ENCODE measurements around the gene SEC16B. TPM values are rescaled to one million over a fixed set of nuclear protein-coding genes. Genes with fewer than 3 reads are reported as not detected.

SEC16B gene
- total and polyA plus RNA-seq, 8 donors = 2.8 to 16.9 (median 4.3) TPM

- Histone ChIP-seq H3K4me1 (no peaks in the 10 kb centered on the region), H3K27me3 (no peaks in the 10 kb centered on the region), H3K36me3 (peaks cover 0 to 36% (median 0%) of the 10 kb centered on the region in 3 donors), H3K9me3 (no peaks in the 10 kb centered on the region), H3K4me3 (no peak overlapping the region), H3K27ac (no peak overlapping the region)
- no peak for TF ChIP-seq CTCF (IDR thresholded peaks at IDR 0.05)
- ATAC-seq = no peak
- no peak for DNase-seq
- intact Hi-C loops (cut with DNase I) = no loop called here
- no peak for FAIRE-seq
- 88 to 89% methylated on average over 1 of the region's 1 CpG for whole genome bisulfite sequencing, 2 donors
Observed at GRCh38 chr1:177933881-177934280, 36.0 kb downstream of the SEC16B start.

- Histone ChIP-seq H3K27me3 (no peaks in the 10 kb centered on the region), H3K4me1 (no peaks in the 10 kb centered on the region), H3K27ac (no peak overlapping the region), H3K4me3 (no peak overlapping the region), H3K36me3 (peaks cover 0 to 32% (median 0%) of the 10 kb centered on the region in 3 donors), H3K9me3 (no peaks in the 10 kb centered on the region)
- DNase-seq (no peak), ATAC-seq (no peak), FAIRE-seq (no peak)
- intact Hi-C loops (cut with DNase I) = no loop called here
- TF ChIP-seq CTCF (IDR thresholded peaks at IDR 0.05) = no peak
- 79 to 93% methylated on average over 8 of the region's 8 CpGs for WGBS, 2 donors
Observed at GRCh38 chr1:177932123-177932522, 37.7 kb downstream of the SEC16B start.

GRCh38 chr1:177928952-177929351 is 40.9 kb downstream of the SEC16B start:
- no peaks in the 10 kb centered on the region for H3K27me3 ChIP-seq
- 79 to 85% methylated on average over 2 of the region's 2 CpGs for WGBS, 2 donors
- H3K4me3 ChIP-seq = no peak overlapping the region
- intact Hi-C loops (cut with DNase I) = no loop called here
- H3K9me3 ChIP-seq = no peaks in the 10 kb centered on the region
- peaks cover 0 to 25% (median 0%) of the 10 kb centered on the region in 3 donors for H3K36me3 ChIP-seq
- H3K4me1 ChIP-seq = no peaks in the 10 kb centered on the region
- no peak for TF ChIP-seq CTCF (IDR thresholded peaks at IDR 0.05)
- no peak for FAIRE-seq
- no peak for ATAC-seq
- DNase-seq = no peak
- no peak overlapping the region for H3K27ac ChIP-seq

DNA sequence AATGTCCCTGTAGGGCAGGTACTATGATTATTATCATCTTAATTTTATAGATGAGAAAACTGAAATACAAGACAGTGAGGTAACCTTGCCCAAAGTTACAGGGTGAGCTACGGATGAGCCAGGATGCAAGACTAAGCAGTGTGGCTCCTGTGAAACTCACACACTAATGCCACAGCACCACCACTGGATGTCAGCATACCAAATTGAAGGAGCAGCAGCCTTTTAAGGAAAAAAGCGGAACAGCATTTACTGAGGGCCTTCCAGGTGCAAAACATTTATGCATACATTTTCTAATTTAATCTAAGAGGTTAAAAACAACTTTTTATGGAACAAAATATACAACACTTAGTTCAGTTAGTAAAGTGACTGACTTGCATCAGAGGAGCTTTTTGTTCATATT is 41.7 kb downstream of the SEC16B start:
- DNase-seq (no peak), ATAC-seq (no peak), FAIRE-seq (no peak)
- no peaks in the 10 kb centered on the region for H3K4me1 ChIP-seq
- H3K36me3 ChIP-seq = peaks cover 0 to 23% (median 0%) of the 10 kb centered on the region in 3 donors
- H3K9me3 ChIP-seq = no peaks in the 10 kb centered on the region
- H3K27me3 ChIP-seq = no peaks in the 10 kb centered on the region
- no peak overlapping the region for H3K27ac ChIP-seq
- no peak for TF ChIP-seq CTCF (IDR thresholded peaks at IDR 0.05)
- intact Hi-C loops (cut with DNase I) = no loop called here
- no peak overlapping the region for H3K4me3 ChIP-seq
- WGBS, 2 donors = 95 to 97% methylated on average over 2 of the region's 2 CpGs

DNA sequence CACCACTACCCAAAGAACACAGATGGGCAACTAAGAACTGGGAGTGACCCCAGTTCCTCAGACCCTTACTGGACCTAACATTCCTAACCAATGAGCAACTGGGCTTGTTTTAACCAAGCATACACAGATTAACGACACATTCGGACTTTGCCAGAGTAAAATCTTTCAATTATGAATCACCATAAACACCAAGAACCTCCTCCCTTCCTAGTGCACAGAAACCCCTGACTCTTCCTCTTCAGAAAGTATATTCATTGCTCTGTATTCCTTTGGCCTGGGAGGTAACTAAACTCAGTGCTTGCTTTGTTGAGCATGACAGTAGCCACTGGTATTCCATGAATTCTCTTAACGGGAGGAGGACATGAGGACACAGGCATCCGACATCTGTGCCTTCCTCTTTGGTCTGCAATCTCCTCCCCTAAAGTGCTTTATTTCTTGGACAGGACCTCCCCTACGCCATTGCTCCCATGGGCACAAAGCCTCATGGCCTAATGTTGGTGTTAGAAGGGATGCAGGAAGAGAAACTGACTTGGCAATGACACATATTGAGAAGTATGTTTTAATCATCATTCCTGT is 42.7 kb downstream of the SEC16B start:
- Histone ChIP-seq H3K4me1 (no peaks in the 10 kb centered on the region), H3K4me3 (no peak overlapping the region), H3K36me3 (peaks cover 0 to 14% (median 0%) of the 10 kb centered on the region in 3 donors), H3K27me3 (no peaks in the 10 kb centered on the region), H3K27ac (no peak overlapping the region), H3K9me3 (no peaks in the 10 kb centered on the region)
- TF ChIP-seq CTCF (IDR thresholded peaks at IDR 0.05) = no peak
- ATAC-seq (no peak), FAIRE-seq (no peak), DNase-seq (no peak)
- 84 to 95% methylated on average over 5 of the region's 5 CpGs for WGBS, 2 donors
- intact Hi-C loops (cut with DNase I) = no loop called here
